Right forelimb (tissue), 1 donor: ENCODE results near the gene HLA-DRA.

Experiments used
- DNase-seq: peaks from one replicate; pipeline ENCODE4 v3.0.0-alpha.2; 2018

The HLA-DRA gene

DNA sequence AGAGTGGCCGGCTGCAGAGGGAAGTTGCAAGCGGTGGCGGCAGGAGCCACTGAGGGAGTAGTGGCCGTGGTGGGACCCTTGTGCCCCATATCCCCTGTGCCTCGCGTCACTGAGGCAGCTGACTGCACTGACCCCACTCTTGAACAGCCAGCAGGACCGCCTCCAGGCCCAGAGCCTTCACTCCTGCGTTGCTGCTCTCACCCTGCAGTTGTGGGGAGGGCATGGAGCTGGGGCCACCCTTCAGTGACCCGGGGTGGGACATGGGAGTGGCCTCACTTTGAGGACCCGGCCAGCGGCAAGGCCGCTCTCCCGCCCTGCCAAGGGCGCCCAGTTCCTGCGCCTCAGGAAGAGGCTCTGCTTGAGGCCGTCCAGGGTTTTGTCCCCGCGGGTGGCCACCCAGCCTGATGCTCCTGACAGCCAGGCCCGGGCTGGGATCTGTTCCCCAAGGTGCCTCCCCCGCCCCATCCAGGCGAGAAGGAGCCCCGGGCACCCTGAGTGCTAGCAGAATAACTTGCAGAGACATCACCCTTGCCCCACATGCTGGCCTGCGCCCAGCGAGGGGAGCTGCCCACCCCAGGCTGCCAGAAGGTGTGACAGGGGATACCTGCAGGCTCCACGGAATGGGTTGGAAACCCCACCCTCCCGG lies 44.4 kb downstream of the HLA-DRA start:
- DNase-seq, result no peak

DNA sequence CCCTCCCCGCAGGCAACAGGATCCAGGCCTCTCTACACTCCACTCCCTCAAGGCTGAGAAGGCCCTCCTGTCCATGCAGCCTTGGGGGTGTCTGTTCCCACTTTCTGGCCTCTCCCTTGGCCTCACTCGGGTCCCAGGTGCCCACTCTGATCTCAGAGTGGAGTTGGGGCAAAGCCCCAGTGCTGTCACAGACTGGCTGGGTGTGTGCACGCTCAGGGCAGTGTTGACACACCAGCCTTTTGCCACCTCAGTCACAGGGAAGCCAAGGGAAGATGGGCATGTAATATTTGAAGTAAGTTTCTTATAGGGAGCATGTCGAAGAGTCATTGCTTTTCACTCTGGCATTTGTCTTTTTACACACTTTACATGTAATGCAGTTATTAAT lies 44.9 kb downstream of the HLA-DRA start:
- no peak for DNase-seq

DNA sequence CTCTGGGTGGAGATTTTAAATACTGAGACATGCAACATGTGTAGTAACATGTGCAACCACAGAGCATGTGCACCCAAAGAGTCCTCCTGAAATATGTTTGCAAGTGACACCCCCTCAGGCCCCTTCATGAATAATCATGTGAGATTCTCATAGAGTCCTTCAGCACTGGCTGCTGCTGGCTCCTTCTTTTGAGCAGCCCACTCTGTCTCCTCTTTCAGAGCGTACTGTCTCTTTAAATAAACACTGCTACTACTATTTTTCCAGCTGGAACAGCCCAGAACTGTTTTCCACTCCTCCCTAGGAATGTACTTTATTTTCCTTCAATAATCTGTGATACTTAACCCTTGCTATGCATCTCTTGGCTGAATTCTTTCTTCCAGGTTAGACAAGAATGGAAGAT lies 48.4 kb downstream of the HLA-DRA start:
- DNase-seq, result no peak

DNA sequence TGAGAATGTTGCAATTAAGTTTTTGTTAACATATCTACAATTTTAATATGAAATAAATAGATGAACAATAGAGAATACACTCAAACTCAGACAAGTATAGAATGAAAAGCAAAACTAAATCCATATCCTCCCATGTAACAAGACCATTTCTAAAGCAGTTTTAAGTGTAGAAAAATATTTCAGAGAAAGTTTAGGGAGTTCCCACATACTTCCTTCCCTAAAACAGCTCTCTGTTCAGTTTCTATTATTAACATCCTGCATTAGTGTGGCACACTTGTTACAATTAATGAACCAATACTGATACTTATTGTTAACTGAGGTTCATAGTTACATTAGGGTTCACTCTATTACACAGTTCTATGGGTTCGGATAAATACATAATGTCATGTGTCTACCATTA lies 52.0 kb downstream of the HLA-DRA start:
- no peak for DNase-seq

DNA sequence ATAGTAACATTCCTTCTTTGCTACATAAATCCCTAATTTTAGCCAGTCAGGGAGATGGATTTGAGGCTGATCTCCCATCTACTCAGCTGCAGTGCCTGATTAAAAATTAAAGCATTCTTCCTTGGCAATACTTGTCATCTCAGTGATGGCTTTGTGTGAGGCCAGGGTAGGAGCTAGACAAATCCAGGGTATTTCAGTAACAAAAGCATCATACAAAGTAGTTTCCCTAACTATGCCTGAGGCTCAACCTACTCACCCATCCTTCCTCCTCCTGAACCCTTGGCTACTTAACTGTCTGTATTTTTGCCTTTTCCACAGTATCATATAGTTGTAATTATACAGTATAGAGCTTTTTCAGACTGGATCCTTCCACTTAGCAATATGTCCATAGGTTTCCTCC lies 52.7 kb downstream of the HLA-DRA start:
- DNase-seq, result no peak
